ENCODE results near the gene ADORA3.

Gene ADORA3

GRCh38 chr1:111515291-111516004 is 12.0 kb upstream of the ADORA3 start:
- TF ChIP-seq CTCF (IDR thresholded peaks at IDR 0.05): no peak
- Histone ChIP-seq H3K27ac (peak overlapping the region; percentile 87 to 90), H3K4me3 (peak overlapping the region; percentile 69)
- peak; percentile 87 for DNase-seq (ENCODE audit: low spot score)

- no peak for DNase-seq (ENCODE audit: low spot score)
- peak overlapping the region in 1 of 2 donors; percentile 42 for H3K27ac ChIP-seq
- no peak overlapping the region for H3K4me3 ChIP-seq
- no peak for TF ChIP-seq CTCF (IDR thresholded peaks at IDR 0.05)
Measured at GRCh38 chr1:111513410-111514020, 10.1 kb upstream of the ADORA3 start.

DNA sequence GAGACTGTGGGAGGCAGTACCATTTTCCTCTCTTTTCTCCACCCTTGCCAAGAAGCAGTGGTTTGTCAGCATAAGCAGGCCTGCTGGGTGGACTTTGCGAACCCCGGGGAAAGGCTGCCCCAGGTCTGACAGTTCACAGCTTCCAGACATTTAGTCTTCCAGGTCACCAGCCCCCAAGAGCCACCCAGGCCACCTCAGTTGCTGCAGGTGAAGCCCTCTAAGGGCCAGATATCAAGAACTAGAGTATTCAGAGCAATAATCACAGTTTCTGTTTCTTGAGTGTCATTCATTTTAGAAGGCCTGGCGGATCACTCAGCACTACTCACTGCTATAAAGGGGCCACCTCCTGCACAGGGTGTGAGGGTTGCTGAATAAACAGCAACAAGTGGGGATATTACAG is 9.5 kb upstream of the ADORA3 start:
- no peak overlapping the region for H3K4me3 ChIP-seq
- DNase-seq (ENCODE audit: low spot score): no peak
- peak overlapping the region in 1 of 2 donors; percentile 42 for H3K27ac ChIP-seq
- TF ChIP-seq CTCF (IDR thresholded peaks at IDR 0.05): no peak

GRCh38 chr1:111512132-111512889 is 8.9 kb upstream of the ADORA3 start:
- H3K27ac ChIP-seq: peak overlapping the region in 1 of 2 donors; percentile 42
- TF ChIP-seq CTCF (IDR thresholded peaks at IDR 0.05): no peak
- no peak overlapping the region for H3K4me3 ChIP-seq
- no peak for DNase-seq (ENCODE audit: low spot score)

DNA sequence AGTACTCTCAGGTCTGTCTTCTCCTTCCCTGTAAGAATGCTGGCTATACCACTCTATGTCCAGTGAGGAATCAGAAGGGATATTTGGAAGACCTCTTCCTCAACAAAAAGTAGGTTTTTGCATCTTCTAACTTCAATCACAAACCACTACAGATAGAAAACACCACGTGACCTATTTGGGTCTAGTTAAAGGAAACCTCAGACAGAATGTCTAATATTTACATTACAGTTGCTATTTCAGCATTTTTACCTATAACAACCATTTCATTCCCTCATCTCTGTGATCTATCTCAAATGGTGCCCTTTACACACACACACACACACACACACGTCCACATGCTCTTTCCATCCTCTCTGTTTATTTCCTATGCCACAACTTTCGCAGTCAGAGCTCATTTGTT is 7.9 kb upstream of the ADORA3 start:
- no peak overlapping the region for H3K27ac ChIP-seq
- DNase-seq (ENCODE audit: low spot score): no peak
- no peak overlapping the region for H3K4me3 ChIP-seq
- no peak for TF ChIP-seq CTCF (IDR thresholded peaks at IDR 0.05)

- Histone ChIP-seq H3K4me3 (no peak overlapping the region), H3K27ac (peak overlapping the region; percentile 18 to 94)
- no peak for TF ChIP-seq CTCF (IDR thresholded peaks at IDR 0.05)
- no peak for DNase-seq (ENCODE audit: low spot score)
Measured at GRCh38 chr1:111509997-111510375, 6.6 kb upstream of the ADORA3 start.
